ENCODE data around the gene NRAP. TPM values are rescaled to one million over a fixed set of nuclear protein-coding genes. Genes with fewer than 3 reads are reported as not detected.

The NRAP gene
- total and polyA plus RNA-seq, 10 of the 15 experiments (the other 5 are each of a cell fraction or from before 2014, with no cell fraction given), result not detected

- no peak overlapping the region for H2AFZ ChIP-seq (ENCODE audit: control insufficient read depth, low read depth, low read length)
- H3K27ac ChIP-seq (ENCODE audit: control insufficient read depth, insufficient read depth), result no peak overlapping the region
- no peaks in the 10 kb centered on the region; a peak in 2 of 4 replicates for H3K27me3 ChIP-seq (replicated peaks in 1 of 2; ENCODE audit: control insufficient read depth in 2 of 2, insufficient read depth in 2 of 2, low read length in 1 of 2)
- WGBS (ENCODE audit: insufficient coverage, insufficient replicate concordance, low lambda C conversion rate, missing lambda C conversion rate), result 0% methylated on average over 1 of the region's 1 CpG
- FAIRE-seq, result no peak
- H3K4me2 ChIP-seq (ENCODE audit: control insufficient read depth, insufficient read depth), result no peak overlapping the region
- no peaks in the 10 kb centered on the region for H3K4me1 ChIP-seq (ENCODE audit: control insufficient read depth, insufficient read depth, low read length)
- TF ChIP-seq ZSCAN29 (IDR thresholded peaks at IDR 0.05) (no peak), HCFC1 (IDR thresholded peaks at IDR 0.05; ENCODE audit: low read length) (no peak), KDM1A (IDR thresholded peaks at IDR 0.05; ENCODE audit: borderline replicate concordance) (no peak)
- POLR2A ChIA-PET, result no interaction called here
- H4K20me1 ChIP-seq (ENCODE audit: control insufficient read depth, insufficient read depth), result no peaks in the 10 kb centered on the region
- no peak overlapping the region for H3K9ac ChIP-seq (ENCODE audit: control insufficient read depth, insufficient read depth, low read length)
- H3K36me3 ChIP-seq (ENCODE audit: control insufficient read depth in 2 of 2, insufficient read depth in 2 of 2, low read length in 1 of 2), result no peaks in the 10 kb centered on the region
- no peaks in the 10 kb centered on the region for H3K79me2 ChIP-seq (ENCODE audit: control insufficient read depth, insufficient read depth, low read length)
- ATAC-seq, result no peak
- SMC1A ChIA-PET (ENCODE audit: uncharacterized antibody, unreplicated experiment), result no interaction called here
- no peak for DNase-seq (ENCODE audit: low read depth, low spot score)
- CTCF ChIA-PET, result no interaction called here
- intact Hi-C loops (cut with micrococcal nuclease; ENCODE audit: unreplicated experiment) (no loop called here), in situ Hi-C loops (cut with MboI) (no loop called here)
- RAD21 ChIA-PET (ENCODE audit: unreplicated experiment), result no interaction called here
- H3K9me3 ChIP-seq (replicated peaks; ENCODE audit: control insufficient read depth, insufficient read depth, low read length), result no peaks in the 10 kb centered on the region
- BruUV-seq (replicated peaks), result no TSS peak
- H3K4me3 ChIP-seq, result no peak overlapping the region
Measured at GRCh38 chr10:113541549-113541927, 122.3 kb downstream of the NRAP start.

GRCh38 chr10:113540845-113541548 lies 122.8 kb downstream of the NRAP start:
- H2AFZ ChIP-seq (ENCODE audit: control insufficient read depth, low read depth, low read length), result no peak overlapping the region
- no peak for DNase-seq (ENCODE audit: low read depth, low spot score)
- RAD21 ChIA-PET (ENCODE audit: unreplicated experiment), result no interaction called here
- intact Hi-C loops (cut with micrococcal nuclease; ENCODE audit: unreplicated experiment), result no loop called here
- no peaks in the 10 kb centered on the region for H4K20me1 ChIP-seq (ENCODE audit: control insufficient read depth, insufficient read depth)
- POLR2A ChIA-PET, result no interaction called here
- SMC1A ChIA-PET (ENCODE audit: uncharacterized antibody, unreplicated experiment), result no interaction called here
- H3K27me3 ChIP-seq (replicated peaks in 1 of 2; ENCODE audit: control insufficient read depth in 2 of 2, insufficient read depth in 2 of 2, low read length in 1 of 2), result no peaks in the 10 kb centered on the region; a peak in 2 of 4 replicates
- BruUV-seq (replicated peaks), result no TSS peak
- no peaks in the 10 kb centered on the region for H3K79me2 ChIP-seq (ENCODE audit: control insufficient read depth, insufficient read depth, low read length)
- ATAC-seq, result no peak
- no peaks in the 10 kb centered on the region for H3K36me3 ChIP-seq (ENCODE audit: control insufficient read depth in 2 of 2, insufficient read depth in 2 of 2, low read length in 1 of 2)
- H3K9ac ChIP-seq (ENCODE audit: control insufficient read depth, insufficient read depth, low read length), result no peak overlapping the region
- CTCF ChIA-PET, result no interaction called here
- H3K4me3 ChIP-seq, result no peak overlapping the region
- H3K4me1 ChIP-seq (ENCODE audit: control insufficient read depth, insufficient read depth, low read length), result no peaks in the 10 kb centered on the region
- 32% methylated on average over 7 of the region's 7 CpGs for WGBS (ENCODE audit: insufficient coverage, insufficient replicate concordance, low lambda C conversion rate, missing lambda C conversion rate)
- H3K27ac ChIP-seq (ENCODE audit: control insufficient read depth, insufficient read depth), result no peak overlapping the region
- in situ Hi-C loops (cut with MboI), result no loop called here
- H3K4me2 ChIP-seq (ENCODE audit: control insufficient read depth, insufficient read depth), result no peak overlapping the region
- FAIRE-seq, result no peak
- no peaks in the 10 kb centered on the region for H3K9me3 ChIP-seq (replicated peaks; ENCODE audit: control insufficient read depth, insufficient read depth, low read length)
- TF ChIP-seq CTCF (IDR thresholded peaks at IDR 0.05 in 2 of 3, conservative IDR thresholded peaks at IDR 0.05 in 1 of 3; ENCODE audit: control insufficient read depth in 2 of 3, extremely low read depth in 1 of 3, insufficient read depth in 1 of 3, low read depth in 3 of 3, low read length in 3 of 3) (no peak), CBFB (IDR thresholded peaks at IDR 0.05; ENCODE audit: low read depth) (no peak), NFXL1 (IDR thresholded peaks at IDR 0.05; ENCODE audit: borderline replicate concordance) (no peak), NR2C1 (IDR thresholded peaks at IDR 0.05) (no peak), E2F8 (IDR thresholded peaks at IDR 0.05; ENCODE audit: low read depth, partially characterized antibody) (no peak), RCOR1 (conservative IDR thresholded peaks at IDR 0.05; ENCODE audit: low read depth, low read length) (no peak), STAT1 (conservative IDR thresholded peaks at IDR 0.05) (no peak), RFX5 (IDR thresholded peaks at IDR 0.05; ENCODE audit: low read depth, low read length) (no peak), USF1 (IDR thresholded peaks at IDR 0.05; ENCODE audit: borderline replicate concordance, extremely low read length, insufficient read depth, low read depth, low read length) (no peak)

Measured in GM12878 (cell line).